GM21528 (cell line): ENCODE data around the gene OR3A2.
"Not testable (repeated sequence)": the region's sequence is repeated elsewhere in the genome, so short reads cannot be mapped to it uniquely, and the experiment has no call there.

Experiments
- ATAC-seq: cut with Tn5 transposase; IDR thresholded peaks from one replicate; pipeline ENCODE4 v1.9.1; 2021; ENCODE audit warnings: mild to moderate bottlenecking, moderate library complexity; ENCODE audit not compliant: unreplicated experiment, low FRiP score

The OR3A2 gene

DNA sequence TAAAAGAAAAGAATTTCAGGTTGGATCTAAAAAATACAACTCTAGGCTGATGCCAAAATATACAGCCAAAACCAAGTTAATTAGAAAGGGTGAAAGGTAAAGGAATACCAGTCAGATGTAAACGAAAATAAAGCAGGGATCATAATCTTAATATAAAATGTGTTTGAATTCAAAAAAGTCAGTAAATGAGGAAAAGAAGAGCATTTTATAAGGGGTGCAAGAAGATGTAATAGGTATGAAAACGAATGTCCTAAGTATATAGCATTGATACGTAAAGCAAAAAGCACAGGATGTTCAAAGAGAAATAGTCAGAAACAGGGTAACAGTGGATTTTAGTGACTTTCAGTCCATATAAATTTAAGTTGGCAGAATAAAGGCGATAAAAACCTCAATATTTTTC lies 90.5 kb downstream of the OR3A2 start:
- no peak for ATAC-seq

DNA sequence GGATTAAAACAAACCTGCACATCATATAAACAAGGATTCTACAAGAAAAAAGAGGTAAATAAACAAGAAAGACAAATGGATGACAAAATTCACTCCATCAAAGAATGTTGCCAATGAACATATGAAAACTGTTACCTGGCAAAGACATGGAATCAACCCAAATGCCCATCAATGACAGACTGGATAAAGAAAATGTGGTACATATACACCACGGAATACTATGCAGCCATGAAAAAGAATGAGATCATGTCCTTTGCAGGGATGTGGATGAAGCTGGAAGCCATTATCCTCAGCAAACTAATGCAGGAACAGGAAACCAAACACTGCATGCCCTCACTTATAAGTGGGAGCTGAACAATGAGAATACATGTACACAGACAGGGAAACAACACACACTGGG lies 92.6 kb downstream of the OR3A2 start:
- not testable (repeated sequence) for ATAC-seq

GRCh38 chr17:3282901-3283300 lies 103.2 kb downstream of the OR3A2 start:
- ATAC-seq = no peak

DNA sequence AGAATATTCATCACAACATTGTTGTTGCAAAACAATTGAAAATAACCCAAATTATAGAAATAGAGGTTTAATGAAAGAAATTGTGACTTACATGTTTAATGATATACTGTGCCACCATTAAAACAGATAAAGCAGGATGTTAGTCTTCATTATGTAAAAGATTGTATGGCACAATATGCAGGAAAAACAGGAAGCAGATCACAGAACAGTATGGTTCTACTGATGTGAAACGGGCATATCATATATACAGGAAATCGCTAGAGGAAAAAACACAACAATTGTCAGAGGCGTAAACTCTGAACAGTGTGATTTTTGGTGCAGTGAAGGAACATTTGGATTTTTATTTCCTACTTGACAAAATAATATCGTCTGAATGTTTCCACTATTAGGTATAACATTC lies 110.0 kb downstream of the OR3A2 start:
- no peak for ATAC-seq

- ATAC-seq = no peak
Measured at GRCh38 chr17:3271072-3271848, 114.8 kb downstream of the OR3A2 start.

DNA sequence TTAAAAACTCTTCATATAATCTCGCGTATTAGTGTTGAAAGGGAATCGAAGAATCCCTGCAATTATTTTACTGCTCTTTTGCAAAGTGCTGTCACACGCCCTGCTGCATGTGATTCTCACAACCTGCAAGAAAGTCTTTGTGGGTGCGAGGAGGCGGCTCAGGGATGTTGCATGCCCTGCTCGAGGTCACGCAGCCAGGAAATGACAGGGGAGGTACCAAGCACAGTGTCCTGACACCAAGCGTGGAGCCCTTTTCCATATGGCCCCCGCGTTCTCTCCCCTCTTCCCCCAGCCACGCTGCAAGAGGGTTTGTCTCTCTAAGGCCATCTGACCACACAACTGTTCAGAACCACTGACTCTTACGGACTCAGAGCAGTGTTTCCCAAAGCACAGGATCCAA lies 125.5 kb downstream of the OR3A2 start:
- ATAC-seq = no peak

GRCh38 chr17:3260163-3260562 lies 125.9 kb downstream of the OR3A2 start:
- ATAC-seq = no peak

DNA sequence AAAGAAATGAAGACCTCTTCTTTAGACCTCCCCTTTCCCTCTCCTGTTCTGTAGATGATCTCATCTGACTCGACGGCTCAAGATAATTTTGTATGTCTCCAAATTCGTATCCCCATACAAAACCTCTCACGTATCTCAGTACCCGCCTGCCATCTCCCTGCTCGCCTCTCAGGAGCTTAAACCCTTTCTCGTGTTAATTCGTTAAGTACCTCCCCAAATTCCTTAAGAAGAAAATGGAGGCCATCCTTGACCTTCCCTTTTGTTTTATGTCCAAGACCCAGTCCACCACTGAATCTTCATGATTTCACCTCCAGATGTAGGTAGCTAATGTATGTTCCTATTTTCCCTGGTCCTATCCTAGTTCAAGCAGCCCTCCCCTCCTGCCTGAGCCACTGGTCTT lies 129.5 kb downstream of the OR3A2 start:
- ATAC-seq = no peak

DNA sequence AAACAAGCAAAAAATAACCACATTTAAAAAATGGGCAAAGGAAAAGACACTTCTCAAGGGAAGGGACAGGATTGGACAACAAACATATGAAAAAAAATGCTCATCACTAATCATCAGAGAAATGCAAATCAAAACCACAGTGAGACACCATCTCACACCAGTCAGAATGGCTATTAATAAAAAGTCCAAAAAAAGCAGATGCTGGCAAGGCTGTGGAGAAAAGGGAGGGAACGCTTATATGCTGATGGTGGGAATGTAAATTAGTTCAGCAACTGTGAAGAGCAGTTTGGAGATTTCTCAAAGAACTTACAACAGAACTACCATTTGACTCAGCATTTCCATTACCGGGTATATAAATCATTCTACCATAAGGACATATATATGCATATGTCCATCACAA lies 137.1 kb downstream of the OR3A2 start:
- not testable (repeated sequence) for ATAC-seq

GRCh38 chr17:3244841-3245240 lies 141.3 kb downstream of the OR3A2 start:
- not testable (repeated sequence) for ATAC-seq

DNA sequence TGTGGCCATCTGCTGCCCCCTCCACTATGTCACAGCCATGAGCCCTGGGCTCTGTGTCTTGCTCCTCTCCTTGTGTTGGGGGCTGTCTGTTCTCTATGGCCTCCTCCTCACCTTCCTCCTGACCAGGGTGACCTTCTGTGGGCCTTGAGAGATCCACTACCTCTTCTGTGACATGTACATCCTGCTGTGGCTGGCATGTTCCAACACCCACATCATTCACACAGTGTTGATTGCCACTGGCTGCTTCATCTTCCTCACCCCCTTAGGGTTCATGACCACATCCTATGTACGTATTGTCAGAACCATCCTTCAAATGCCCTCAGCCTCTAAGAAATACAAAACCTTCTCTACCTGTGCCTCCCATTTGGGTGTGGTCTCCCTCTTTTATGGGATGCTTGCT lies 145.1 kb downstream of the OR3A2 start:
- not testable (repeated sequence) for ATAC-seq

DNA sequence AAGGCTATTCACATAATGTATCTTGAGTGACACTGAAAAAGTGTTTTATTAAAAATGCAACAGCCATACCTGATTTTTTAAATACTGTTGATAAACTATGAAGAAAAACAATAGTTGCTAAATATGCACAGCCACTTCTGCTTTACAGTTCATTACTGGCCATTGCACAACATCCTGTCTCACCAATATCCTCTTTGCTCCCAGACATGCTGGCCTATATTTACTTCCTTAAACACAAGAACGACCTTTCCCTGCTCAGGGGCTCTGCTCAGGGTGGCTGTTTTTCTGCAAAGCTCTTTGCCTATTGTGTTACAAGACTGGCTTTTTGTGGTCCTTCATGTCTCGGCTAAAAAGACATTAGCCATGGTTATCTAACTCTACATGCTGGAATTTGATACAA lies 147.4 kb downstream of the OR3A2 start:
- not testable (repeated sequence) for ATAC-seq

GRCh38 chr17:3232300-3232699 lies 153.8 kb downstream of the OR3A2 start:
- ATAC-seq = not testable (repeated sequence)
